ENCODE results near the gene PCDHGA1.

- no peak for TF ChIP-seq POLR2A (IDR thresholded peaks at IDR 0.05)
- TF ChIP-seq CTCF (IDR thresholded peaks at IDR 0.05), result no peak
These were observed 191.0 kb downstream of the PCDHGA1 start for GRCh38 chr5:141521244-141521781.
